ENCODE data around the gene ZNF732. TPM values are rescaled to one million over a fixed set of nuclear protein-coding genes. Genes with fewer than 3 reads are reported as not detected.
"Not testable (repeated sequence)": the region's sequence is repeated elsewhere in the genome, so short reads cannot be mapped to it uniquely, and the experiment has no call there.

ZNF732 gene
- total and polyA plus RNA-seq, 12 donors, result 0.12 to 0.19 (median 0.15) TPM; not detected in 9

- Histone ChIP-seq H3K27me3 (no peaks in the 10 kb centered on the region), H3K4me3 (no peak overlapping the region), H3K9me3 (peaks cover 0 to 100% (median 94%) of the 10 kb centered on the region in 11 donors), H3K27ac (no peak overlapping the region), H3K4me1 (no peaks in the 10 kb centered on the region), H3K36me3 (peaks cover 0 to 68% (median 7%) of the 10 kb centered on the region in 9 donors)
- ATAC-seq (no peak), DNase-seq (no peak)
- no peak for TF ChIP-seq CTCF (IDR thresholded peaks at IDR 0.05)
- intact Hi-C loops (cut with DNase I), result no loop called here
- WGBS, 2 donors, result 98 to 99% methylated on average over 3 of the region's 3 CpGs
Observed at GRCh38 chr4:271492-272103, 33.7 kb downstream of the ZNF732 start.

GRCh38 chr4:259240-259639 lies 46.0 kb downstream of the ZNF732 start:
- WGBS, 2 donors, result 65 to 69% methylated on average over 11 of the region's 11 CpGs
- H3K27me3 ChIP-seq; DNase-seq; intact Hi-C loops (cut with DNase I); H3K4me1 ChIP-seq; H3K4me3 ChIP-seq; ATAC-seq; H3K27ac ChIP-seq: not testable (repeated sequence)
- Histone ChIP-seq H3K9me3 (peaks cover 5 to 100% (median 96%) of the 10 kb centered on the region in 11 donors), H3K36me3 (peaks cover 0 to 96% (median 0%) of the 10 kb centered on the region in 9 donors)

GRCh38 chr4:256492-256891 lies 48.8 kb downstream of the ZNF732 start:
- 98% methylated on average over 13 of the region's 13 CpGs for WGBS, 2 donors
- Histone ChIP-seq H3K27me3 (no peaks in the 10 kb centered on the region), H3K9me3 (peaks cover 5 to 100% (median 96%) of the 10 kb centered on the region in 11 donors), H3K4me3 (no peak overlapping the region), H3K36me3 (peaks cover 0 to 90% (median 9%) of the 10 kb centered on the region in 9 donors), H3K4me1 (no peaks in the 10 kb centered on the region), H3K27ac (no peak overlapping the region)
- DNase-seq (no peak), ATAC-seq (no peak)
- no peak for TF ChIP-seq CTCF (IDR thresholded peaks at IDR 0.05)
- intact Hi-C loops (cut with DNase I), result no loop called here

- H3K9me3 ChIP-seq, result peaks cover 5 to 100% (median 96%) of the 10 kb centered on the region in 11 donors
- peaks cover 0 to 76% (median 9%) of the 10 kb centered on the region in 9 donors for H3K36me3 ChIP-seq
- H3K4me3 ChIP-seq, result no peak overlapping the region
- H3K4me1 ChIP-seq, result no peaks in the 10 kb centered on the region
- 93 to 97% methylated on average over 5 of the region's 5 CpGs for WGBS, 2 donors
- ATAC-seq (no peak), DNase-seq (no peak)
- intact Hi-C loops (cut with DNase I), result no loop called here
- no peak for TF ChIP-seq CTCF (IDR thresholded peaks at IDR 0.05)
- no peak overlapping the region for H3K27ac ChIP-seq
- no peaks in the 10 kb centered on the region for H3K27me3 ChIP-seq
Observed at GRCh38 chr4:253936-254756, 51.1 kb downstream of the ZNF732 start.
